GM12878 (cell line): ENCODE measurements around the gene RAP1A. TPM values are rescaled to one million over a fixed set of nuclear protein-coding genes. Genes with fewer than 3 reads are reported as not detected.

ENCODE experiments used
- ATF7 ChIP-seq: fragments of 450-650 bp; IDR thresholded peaks from 2 replicates; pipeline ENCODE4 v1.6.1; 2016; ENCODE audit warnings: low read depth, mild to moderate bottlenecking
- CBFB ChIP-seq: IDR thresholded peaks from 2 replicates; pipeline ENCODE4 v1.6.1; 2016; ENCODE audit warnings: antibody characterized with exemption, low read depth
- CBX3 ChIP-seq: fragments of 200-600 bp; sonication (generic); IDR thresholded peaks from 2 replicates; pipeline ENCODE4 v1.6.1; 2016; ENCODE audit warnings: low read depth, borderline replicate concordance
- CEBPZ ChIP-seq: fragments of 150-350 bp; IDR thresholded peaks from 2 replicates; pipeline ENCODE4 v1.6.1; 2016; ENCODE audit warnings: low read depth, low read length
- CHD1 ChIP-seq: IDR thresholded peaks from 2 replicates; pipeline ENCODE4 v1.6.1; 2012; ENCODE audit warnings: low read depth, low read length, improper control_type of control experiment
- CHD4 ChIP-seq: fragments of 200-600 bp; sonication (generic); IDR thresholded peaks from 2 replicates; pipeline ENCODE4 v1.6.1; 2016; ENCODE audit warnings: mild to moderate bottlenecking
- EP300 ChIP-seq, 2 experiments: fragments of 150-350 bp in 1 of 2; IDR thresholded peaks; 2 replicates each; pipeline ENCODE4 v1.6.1; 2011 to 2012; ENCODE audit warnings: low read depth in 2 of 2, low read length in 2 of 2, borderline replicate concordance in 1 of 2, improper control_type of control experiment in 1 of 2, inconsistent platforms in 1 of 2; ENCODE audit not compliant: control insufficient read depth in 1 of 2
- FOXM1 ChIP-seq: IDR thresholded peaks from 2 replicates; pipeline ENCODE4 v1.6.1; 2012; ENCODE audit warnings: low read depth, mild to moderate bottlenecking, inconsistent platforms, low read length, moderate library complexity
- GATAD2B ChIP-seq: fragments of 450-650 bp; conservative IDR thresholded peaks from 2 replicates; pipeline ENCODE4 v1.6.1; 2017; ENCODE audit warnings: low read depth, mild to moderate bottlenecking, moderate library complexity
- HCFC1 ChIP-seq: fragments of 150-350 bp; IDR thresholded peaks from 2 replicates; pipeline ENCODE4 v1.6.1; 2014; ENCODE audit warnings: low read length
- HDAC6 ChIP-seq: fragments of 200-600 bp; sonication (generic); IDR thresholded peaks from one replicate; pipeline ENCODE4 v1.8.0; 2017; ENCODE audit warnings: antibody characterized with exemption; ENCODE audit not compliant: unreplicated experiment
- JUNB ChIP-seq: IDR thresholded peaks from 2 replicates; pipeline ENCODE4 v1.6.1; 2016; ENCODE audit warnings: antibody characterized with exemption, mild to moderate bottlenecking
- RBBP5 ChIP-seq: fragments of 200-600 bp; sonication (generic); conservative IDR thresholded peaks from 2 replicates; pipeline ENCODE4 v1.6.1; 2016
- SIN3A ChIP-seq: IDR thresholded peaks from 2 replicates; pipeline ENCODE4 v1.6.1; 2012; ENCODE audit warnings: low read depth, low read length, improper control_type of control experiment
- SKIL ChIP-seq: fragments of 450-650 bp; IDR thresholded peaks from 2 replicates; pipeline ENCODE4 v1.6.1; 2017; ENCODE audit warnings: mild to moderate bottlenecking, low read depth, inconsistent platforms; ENCODE audit not compliant: poor library complexity, severe bottlenecking
- SREBF2 ChIP-seq: IDR thresholded peaks from 2 replicates; pipeline ENCODE4 v1.6.1; 2012; ENCODE audit warnings: mild to moderate bottlenecking, low read length
- USF2 ChIP-seq: IDR thresholded peaks from 2 replicates; pipeline ENCODE4 v1.6.1; 2011; ENCODE audit warnings: low read depth, low read length, improper control_type of control experiment, borderline replicate concordance
- ZBED1 ChIP-seq: IDR thresholded peaks from 2 replicates; pipeline ENCODE4 v1.6.1; 2016; ENCODE audit warnings: borderline replicate concordance
- ZBTB33 ChIP-seq: fragments of 450-650 bp; IDR thresholded peaks from 2 replicates; pipeline ENCODE4 v1.6.1; 2017; ENCODE audit warnings: mild to moderate bottlenecking
- ZNF384 ChIP-seq: IDR thresholded peaks from 2 replicates; pipeline ENCODE4 v1.6.1; 2012; ENCODE audit warnings: low read depth, mild to moderate bottlenecking, low read length, improper control_type of control experiment, borderline replicate concordance
- ZNF622 ChIP-seq: fragments of 450-650 bp; IDR thresholded peaks from 2 replicates; pipeline ENCODE4 v1.6.1; 2017; ENCODE audit warnings: mild to moderate bottlenecking, inconsistent platforms
- polyA plus RNA-seq, 11 experiments: library from polyadenylated mRNA; depleted of rRNA in 4 of 11; unstranded in 6 of 11; stranded (reverse) in 5 of 11; fragments of >200 nt; fragmentation: Nextera tagmentation in 4 of 11; fragmentation: Illumina TruSeq in 1 of 11; extraction: Ambion mirVana in 4 of 11; extraction: Trizol in 1 of 11; gene quantifications; 1 replicate in 1 of 11; 2 replicates in 10 of 11; pipeline versions ENCODE4 v1.2.1 to v1.2.3, GENCODE V29; 2011 to 2016; ENCODE audit warnings: inconsistent platforms in 2 of 11, missing spikeins in 2 of 11, low read depth in 1 of 11
- total RNA-seq, 4 experiments: library from RNA; depleted of rRNA in 3 of 4; stranded (reverse); fragments of >200 nt in 3 of 4; fragmentation: Illumina TruSeq in 1 of 4; extraction: Trizol in 1 of 4; gene quantifications; 2 replicates each; pipeline versions ENCODE4 v1.2.1 to v1.2.3, GENCODE V29; 2013 to 2021
- TF ChIP-seq, protein P1 (sequence below): IDR thresholded peaks from 2 replicates; pipeline ENCODE4 v1.6.1; 2011; ENCODE audit warnings: low read depth, mild to moderate bottlenecking, low read length, moderate library complexity, borderline replicate concordance; ENCODE audit errors: extremely low read depth

RAP1A gene
- total and polyA plus RNA-seq, 10 of the 15 experiments (the other 5 are each of a cell fraction or from before 2014, with no cell fraction given), result 38.4 to 213 (median 86.0) TPM

- TF ChIP-seq SKIL (peak; percentile 26), CBFB (peak; percentile 88), GATAD2B (peak; percentile 59; the same call in 1 of the 2 replicates), ZBED1 (no peak), CEBPZ (no peak), SREBF2 (no peak), RBBP5 (no peak), SIN3A (no peak), ZNF384 (no peak), USF2 (no peak), FOXM1 (no peak; the same call in 1 of the 2 replicates), CHD1 (0 out of 2 replicates have a peak, but pooled peaks have one; percentile 36), CBX3 (no peak), JUNB (peak; percentile 50), CHD4 (no peak), ZNF622 (no peak), HDAC6 (no peak), ATF7 (peak; percentile 63), ZBTB33 (no peak), HCFC1 (no peak), EP300 (IDR thresholded peaks at IDR 0.05; ENCODE audit: borderline replicate concordance in 1 of 2, control insufficient read depth in 1 of 2, low read depth in 2 of 2, low read length in 2 of 2) (peak; percentile 54 to 74; a peak in 3 of 4 replicates)
- TF ChIP-seq, protein P1, sequence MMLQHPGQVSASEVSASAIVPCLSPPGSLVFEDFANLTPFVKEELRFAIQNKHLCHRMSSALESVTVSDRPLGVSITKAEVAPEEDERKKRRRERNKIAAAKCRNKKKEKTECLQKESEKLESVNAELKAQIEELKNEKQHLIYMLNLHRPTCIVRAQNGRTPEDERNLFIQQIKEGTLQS, result no peak
These were observed 3.5 kb upstream of the RAP1A start (continued) for GRCh38 chr1:111615870-111616715.
